Measurements from ENCODE around the gene KRTAP13-2. TPM values are rescaled to one million over a fixed set of nuclear protein-coding genes. Genes with fewer than 3 reads are reported as not detected.

Gene KRTAP13-2
- polyA plus RNA-seq, 1 of the 3 experiments (the other 2 are of a cell fraction), result not detected

DNA sequence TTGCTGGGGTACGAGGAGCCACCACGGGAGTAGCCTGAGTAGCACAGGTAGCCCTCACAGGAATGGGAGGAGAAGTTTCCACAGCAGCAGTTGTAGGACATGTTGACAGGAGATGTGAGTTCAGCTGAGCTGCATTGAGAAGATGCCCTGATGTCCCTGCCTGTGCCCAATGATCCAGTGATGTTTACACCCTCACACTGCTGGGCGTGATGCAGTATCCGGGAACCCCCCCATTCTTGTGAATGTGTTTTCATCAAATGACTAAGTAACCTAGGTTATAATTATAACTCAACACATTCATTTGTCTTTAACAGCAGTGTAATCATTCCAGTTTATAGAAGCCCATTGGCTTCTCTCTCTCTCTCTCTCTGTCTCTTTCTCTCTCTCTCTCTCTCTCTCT lies 23.6 kb downstream of the KRTAP13-2 start, which contains the start of gene KRTAP23-1:
Gene KRTAP23-1, minus strand, starts transcription at position 101 of the 400 bp plus-strand sequence. Its CDS starts 0 bp downstream, at position 101.
- Histone ChIP-seq H3K79me2 (ENCODE audit: insufficient read depth) (no peaks in the 10 kb centered on the region), H3F3A (replicated peaks; ENCODE audit: insufficient read depth) (no peaks in the 10 kb centered on the region), H3K36me3 (replicated peaks in 1 of 2; ENCODE audit: control insufficient read depth in 1 of 2, insufficient read depth in 2 of 2, low read length in 1 of 2) (no peaks in the 10 kb centered on the region), H3K9ac (no peak within 1 kb of the TSS), H2AFZ (ENCODE audit: low read depth) (no peak within 1 kb of the TSS), H4K20me1 (ENCODE audit: insufficient read depth) (no peaks in the 10 kb centered on the region), H3K27ac (ENCODE audit: low read depth in 2 of 2, low read length in 1 of 2) (no peak within 1 kb of the TSS), H3K4me1 (ENCODE audit: control insufficient read depth in 1 of 2, insufficient read depth in 2 of 2, low read depth in 1 of 2, low read length in 1 of 2) (no peaks in the 10 kb centered on the region), H3K27me3 (ENCODE audit: insufficient read depth) (0 out of 2 replicates have a peak, but pooled peaks cover 8% of the 10 kb centered on the region), H3K9me2 (no peaks in the 10 kb centered on the region), H3K9me3 (no peaks in the 10 kb centered on the region), H3K4me2 (no peak within 1 kb of the TSS), H3K4me3 (ENCODE audit: low read depth in 2 of 2, low read length in 1 of 2) (no peak within 1 kb of the TSS)
- no peak for DNase-seq
- TF ChIP-seq YY1 (IDR thresholded peaks at IDR 0.05; ENCODE audit: low read depth) (no peak), SIN3A (IDR thresholded peaks at IDR 0.05; ENCODE audit: borderline replicate concordance, low read depth, low read length) (no peak), RXRA (IDR thresholded peaks at IDR 0.05; ENCODE audit: borderline replicate concordance, low read depth) (no peak)
- TF ChIP-seq, protein P1, sequence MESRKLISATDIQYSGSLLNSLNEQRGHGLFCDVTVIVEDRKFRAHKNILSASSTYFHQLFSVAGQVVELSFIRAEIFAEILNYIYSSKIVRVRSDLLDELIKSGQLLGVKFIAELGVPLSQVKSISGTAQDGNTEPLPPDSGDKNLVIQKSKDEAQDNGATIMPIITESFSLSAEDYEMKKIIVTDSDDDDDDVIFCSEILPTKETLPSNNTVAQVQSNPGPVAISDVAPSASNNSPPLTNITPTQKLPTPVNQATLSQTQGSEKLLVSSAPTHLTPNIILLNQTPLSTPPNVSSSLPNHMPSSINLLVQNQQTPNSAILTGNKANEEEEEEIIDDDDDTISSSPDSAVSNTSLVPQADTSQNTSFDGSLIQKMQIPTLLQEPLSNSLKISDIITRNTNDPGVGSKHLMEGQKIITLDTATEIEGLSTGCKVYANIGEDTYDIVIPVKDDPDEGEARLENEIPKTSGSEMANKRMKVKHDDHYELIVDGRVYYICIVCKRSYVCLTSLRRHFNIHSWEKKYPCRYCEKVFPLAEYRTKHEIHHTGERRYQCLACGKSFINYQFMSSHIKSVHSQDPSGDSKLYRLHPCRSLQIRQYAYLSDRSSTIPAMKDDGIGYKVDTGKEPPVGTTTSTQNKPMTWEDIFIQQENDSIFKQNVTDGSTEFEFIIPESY (IDR thresholded peaks at IDR 0.05; ENCODE audit: borderline replicate concordance, low read depth), result no peak
- TF ChIP-seq, protein P2, sequence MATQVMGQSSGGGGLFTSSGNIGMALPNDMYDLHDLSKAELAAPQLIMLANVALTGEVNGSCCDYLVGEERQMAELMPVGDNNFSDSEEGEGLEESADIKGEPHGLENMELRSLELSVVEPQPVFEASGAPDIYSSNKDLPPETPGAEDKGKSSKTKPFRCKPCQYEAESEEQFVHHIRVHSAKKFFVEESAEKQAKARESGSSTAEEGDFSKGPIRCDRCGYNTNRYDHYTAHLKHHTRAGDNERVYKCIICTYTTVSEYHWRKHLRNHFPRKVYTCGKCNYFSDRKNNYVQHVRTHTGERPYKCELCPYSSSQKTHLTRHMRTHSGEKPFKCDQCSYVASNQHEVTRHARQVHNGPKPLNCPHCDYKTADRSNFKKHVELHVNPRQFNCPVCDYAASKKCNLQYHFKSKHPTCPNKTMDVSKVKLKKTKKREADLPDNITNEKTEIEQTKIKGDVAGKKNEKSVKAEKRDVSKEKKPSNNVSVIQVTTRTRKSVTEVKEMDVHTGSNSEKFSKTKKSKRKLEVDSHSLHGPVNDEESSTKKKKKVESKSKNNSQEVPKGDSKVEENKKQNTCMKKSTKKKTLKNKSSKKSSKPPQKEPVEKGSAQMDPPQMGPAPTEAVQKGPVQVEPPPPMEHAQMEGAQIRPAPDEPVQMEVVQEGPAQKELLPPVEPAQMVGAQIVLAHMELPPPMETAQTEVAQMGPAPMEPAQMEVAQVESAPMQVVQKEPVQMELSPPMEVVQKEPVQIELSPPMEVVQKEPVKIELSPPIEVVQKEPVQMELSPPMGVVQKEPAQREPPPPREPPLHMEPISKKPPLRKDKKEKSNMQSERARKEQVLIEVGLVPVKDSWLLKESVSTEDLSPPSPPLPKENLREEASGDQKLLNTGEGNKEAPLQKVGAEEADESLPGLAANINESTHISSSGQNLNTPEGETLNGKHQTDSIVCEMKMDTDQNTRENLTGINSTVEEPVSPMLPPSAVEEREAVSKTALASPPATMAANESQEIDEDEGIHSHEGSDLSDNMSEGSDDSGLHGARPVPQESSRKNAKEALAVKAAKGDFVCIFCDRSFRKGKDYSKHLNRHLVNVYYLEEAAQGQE (IDR thresholded peaks at IDR 0.05; ENCODE audit: low read depth, low read length), result no peak
- TF ChIP-seq, protein P3, sequence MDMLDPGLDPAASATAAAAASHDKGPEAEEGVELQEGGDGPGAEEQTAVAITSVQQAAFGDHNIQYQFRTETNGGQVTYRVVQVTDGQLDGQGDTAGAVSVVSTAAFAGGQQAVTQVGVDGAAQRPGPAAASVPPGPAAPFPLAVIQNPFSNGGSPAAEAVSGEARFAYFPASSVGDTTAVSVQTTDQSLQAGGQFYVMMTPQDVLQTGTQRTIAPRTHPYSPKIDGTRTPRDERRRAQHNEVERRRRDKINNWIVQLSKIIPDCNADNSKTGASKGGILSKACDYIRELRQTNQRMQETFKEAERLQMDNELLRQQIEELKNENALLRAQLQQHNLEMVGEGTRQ (IDR thresholded peaks at IDR 0.05; ENCODE audit: borderline replicate concordance, low read depth, low read length), result no peak
- 0% methylated on average over 4 of the region's 4 CpGs for WGBS (ENCODE audit: low lambda C conversion rate)
- ChIA-PET CTCF (no interaction called here), POLR2A (no interaction called here)

DNA sequence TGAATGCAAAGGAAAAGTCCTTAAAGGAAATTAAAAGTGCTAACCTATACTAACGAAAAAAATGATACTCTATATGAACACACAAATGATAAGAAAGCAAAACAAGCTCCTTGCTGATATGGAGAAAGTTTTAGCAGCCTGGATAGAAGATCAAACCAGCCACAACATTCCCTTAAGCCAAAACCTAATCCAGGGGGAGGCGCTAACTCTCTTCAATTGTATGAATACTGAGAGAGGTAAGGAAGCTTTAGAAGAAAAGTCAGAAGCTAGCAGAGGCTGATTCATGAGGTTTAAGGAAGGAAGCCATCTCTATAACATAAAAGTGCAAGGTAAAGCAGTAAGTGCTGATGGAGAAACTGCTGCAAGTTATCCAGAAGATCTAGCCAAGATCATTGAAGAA lies 27.1 kb downstream of the KRTAP13-2 start:
- POLR2A ChIA-PET, result no interaction called here
- Histone ChIP-seq H3K9ac (no peak overlapping the region), H3K4me1 (ENCODE audit: control insufficient read depth in 1 of 2, insufficient read depth in 2 of 2, low read depth in 1 of 2, low read length in 1 of 2) (no peaks in the 10 kb centered on the region), H3K27me3 (ENCODE audit: insufficient read depth) (0 out of 2 replicates have a peak, but pooled peaks cover 8% of the 10 kb centered on the region), H3K79me2 (ENCODE audit: insufficient read depth) (no peaks in the 10 kb centered on the region), H3K4me3 (ENCODE audit: low read depth in 2 of 2, low read length in 1 of 2) (no peak overlapping the region), H3K4me2 (no peak overlapping the region), H3K9me2 (no peaks in the 10 kb centered on the region), H3F3A (replicated peaks; ENCODE audit: insufficient read depth) (no peaks in the 10 kb centered on the region), H3K9me3 (no peaks in the 10 kb centered on the region), H4K20me1 (ENCODE audit: insufficient read depth) (no peaks in the 10 kb centered on the region), H3K36me3 (replicated peaks in 1 of 2; ENCODE audit: control insufficient read depth in 1 of 2, insufficient read depth in 2 of 2, low read length in 1 of 2) (no peaks in the 10 kb centered on the region), H2AFZ (ENCODE audit: low read depth) (no peak overlapping the region), H3K27ac (ENCODE audit: low read depth in 2 of 2, low read length in 1 of 2) (no peak overlapping the region)
- CTCF ChIA-PET, result no interaction called here
- WGBS (ENCODE audit: low lambda C conversion rate), result 0% methylated on average over 2 of the region's 2 CpGs
- DNase-seq, result no peak
- TF ChIP-seq EZH2phosphoT487 (IDR thresholded peaks at IDR 0.05; ENCODE audit: borderline replicate concordance, low read depth) (no peak), SIN3A (IDR thresholded peaks at IDR 0.05; ENCODE audit: borderline replicate concordance, low read depth, low read length) (no peak), ELF1 (IDR thresholded peaks at IDR 0.05) (no peak), FOSL2 (IDR thresholded peaks at IDR 0.05; ENCODE audit: borderline replicate concordance, low read depth) (no peak), RCOR1 (IDR thresholded peaks at IDR 0.05; ENCODE audit: low read length) (no peak), TEAD4 (IDR thresholded peaks at IDR 0.05; ENCODE audit: borderline replicate concordance, insufficient read depth) (no peak), TAF1 (IDR thresholded peaks at IDR 0.05; ENCODE audit: borderline replicate concordance, low read depth, low read length) (no peak), MXI1 (IDR thresholded peaks at IDR 0.05; ENCODE audit: low read depth, low read length) (no peak), CHD2 (IDR thresholded peaks at IDR 0.05; ENCODE audit: low read length, partially characterized antibody) (no peak), MEF2A (IDR thresholded peaks at IDR 0.05; ENCODE audit: borderline replicate concordance, low read depth) (no peak), SMC3 (IDR thresholded peaks at IDR 0.05; ENCODE audit: low read depth, low read length) (no peak)
- TF ChIP-seq, protein P4, sequence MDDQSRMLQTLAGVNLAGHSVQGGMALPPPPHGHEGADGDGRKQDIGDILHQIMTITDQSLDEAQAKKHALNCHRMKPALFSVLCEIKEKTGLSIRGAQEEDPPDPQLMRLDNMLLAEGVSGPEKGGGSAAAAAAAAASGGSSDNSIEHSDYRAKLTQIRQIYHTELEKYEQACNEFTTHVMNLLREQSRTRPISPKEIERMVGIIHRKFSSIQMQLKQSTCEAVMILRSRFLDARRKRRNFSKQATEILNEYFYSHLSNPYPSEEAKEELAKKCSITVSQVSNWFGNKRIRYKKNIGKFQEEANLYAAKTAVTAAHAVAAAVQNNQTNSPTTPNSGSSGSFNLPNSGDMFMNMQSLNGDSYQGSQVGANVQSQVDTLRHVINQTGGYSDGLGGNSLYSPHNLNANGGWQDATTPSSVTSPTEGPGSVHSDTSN (IDR thresholded peaks at IDR 0.05), result no peak
- TF ChIP-seq, protein P1 (IDR thresholded peaks at IDR 0.05; ENCODE audit: borderline replicate concordance, low read depth), result no peak
